ENCODE results near the gene DUSP16.
"Not testable (repeated sequence)": the region's sequence is repeated elsewhere in the genome, so short reads cannot be mapped to it uniquely, and the experiment has no call there.

DUSP16 gene

GRCh38 chr12:12491606-12492005 lies 71.1 kb downstream of the DUSP16 start:
- DNase-seq: no peak

- no peak for DNase-seq
Measured at GRCh38 chr12:12488823-12489550, 73.7 kb downstream of the DUSP16 start.

GRCh38 chr12:12488296-12488695 lies 74.4 kb downstream of the DUSP16 start:
- no peak for DNase-seq

GRCh38 chr12:12487490-12487889 lies 75.2 kb downstream of the DUSP16 start:
- no peak for DNase-seq

- DNase-seq: no peak
Measured at GRCh38 chr12:12486661-12487240, 75.9 kb downstream of the DUSP16 start.

- DNase-seq: no peak
Measured at GRCh38 chr12:12483438-12483837, 79.2 kb downstream of the DUSP16 start.

- DNase-seq: no peak
Measured at GRCh38 chr12:12482959-12483358, 79.7 kb downstream of the DUSP16 start.

GRCh38 chr12:12482150-12482761 lies 80.4 kb downstream of the DUSP16 start:
- DNase-seq: no peak

- DNase-seq: no peak
Measured at GRCh38 chr12:12481631-12482030, 81.0 kb downstream of the DUSP16 start.

GRCh38 chr12:12480074-12480473 lies 82.6 kb downstream of the DUSP16 start:
- DNase-seq: no peak

- DNase-seq: no peak
Measured at GRCh38 chr12:12477532-12477890, 85.2 kb downstream of the DUSP16 start.

- no peak for DNase-seq
Measured at GRCh38 chr12:12476857-12477531, 85.7 kb downstream of the DUSP16 start.

GRCh38 chr12:12474931-12475795 lies 87.5 kb downstream of the DUSP16 start:
- no peak for DNase-seq

GRCh38 chr12:12474471-12474928 lies 88.2 kb downstream of the DUSP16 start:
- DNase-seq: no peak

- no peak for DNase-seq
Measured at GRCh38 chr12:12473223-12473622, 89.4 kb downstream of the DUSP16 start.

GRCh38 chr12:12471982-12472961 lies 90.4 kb downstream of the DUSP16 start:
- DNase-seq: not testable (repeated sequence)

GRCh38 chr12:12470751-12471306 lies 91.8 kb downstream of the DUSP16 start:
- DNase-seq: no peak

GRCh38 chr12:12469386-12469785 lies 93.3 kb downstream of the DUSP16 start:
- DNase-seq: no peak

GRCh38 chr12:12468575-12468974 lies 94.1 kb downstream of the DUSP16 start:
- no peak for DNase-seq

GRCh38 chr12:12467688-12468261 lies 94.9 kb downstream of the DUSP16 start:
- no peak for DNase-seq

Measured in fibroblast of skin of scalp (primary cell).